Activated naive CD8-positive, alpha-beta T cell treated with anti-CD3 and anti-CD28 coated beads, Interleukin-2, amount 50 U/mL, for 16 hours (primary cell): ENCODE measurements around the gene FBXO31.

ENCODE experiments used
- DNase-seq: peaks from one replicate; pipeline ENCODE4 v3.0.0-alpha.2; 2020; ENCODE audit warnings: low read depth, low spot score

FBXO31 gene

DNA sequence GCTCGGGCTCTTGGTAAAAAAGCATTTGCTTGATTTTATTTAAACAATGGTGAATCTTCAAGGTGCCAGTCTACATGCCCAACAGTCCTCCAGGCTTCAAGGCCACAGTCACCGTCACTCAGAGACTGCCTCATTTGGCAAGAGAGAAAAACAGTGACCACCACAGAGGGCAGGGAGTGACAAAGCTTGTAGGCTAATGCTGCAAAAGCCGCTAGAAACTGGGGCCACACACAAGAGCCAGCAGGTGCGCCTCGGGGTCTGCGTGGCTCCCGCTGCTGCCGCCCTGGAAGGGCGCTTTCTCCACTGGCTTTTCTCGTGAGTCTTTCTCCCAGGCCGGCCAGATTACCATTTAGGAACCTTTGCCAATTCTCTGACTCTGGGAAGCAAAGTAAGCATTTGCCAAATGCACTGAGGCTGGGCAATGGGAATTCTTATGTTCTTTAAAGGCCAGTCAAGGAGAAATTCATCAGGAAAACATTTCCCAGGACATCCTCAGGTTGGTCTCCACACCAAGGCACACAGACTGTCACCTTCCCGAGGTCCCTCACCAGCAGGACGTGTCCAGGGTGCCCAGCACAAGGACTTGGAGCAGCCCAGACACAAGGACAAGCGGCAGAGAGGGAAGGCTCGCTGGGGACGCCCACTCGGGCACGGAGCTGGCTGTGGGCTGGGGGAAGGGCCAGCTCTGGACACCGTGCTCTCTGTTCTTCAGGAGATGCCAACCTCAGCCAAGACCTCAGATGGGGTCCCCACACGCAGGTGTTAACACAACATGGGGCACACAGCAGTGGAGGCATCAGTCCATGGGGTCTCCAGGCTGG, 53.9 kb downstream of the FBXO31 start:
- DNase-seq: no peak

GRCh38 chr16:87328846-87329245, 54.7 kb downstream of the FBXO31 start:
- no peak for DNase-seq

DNA sequence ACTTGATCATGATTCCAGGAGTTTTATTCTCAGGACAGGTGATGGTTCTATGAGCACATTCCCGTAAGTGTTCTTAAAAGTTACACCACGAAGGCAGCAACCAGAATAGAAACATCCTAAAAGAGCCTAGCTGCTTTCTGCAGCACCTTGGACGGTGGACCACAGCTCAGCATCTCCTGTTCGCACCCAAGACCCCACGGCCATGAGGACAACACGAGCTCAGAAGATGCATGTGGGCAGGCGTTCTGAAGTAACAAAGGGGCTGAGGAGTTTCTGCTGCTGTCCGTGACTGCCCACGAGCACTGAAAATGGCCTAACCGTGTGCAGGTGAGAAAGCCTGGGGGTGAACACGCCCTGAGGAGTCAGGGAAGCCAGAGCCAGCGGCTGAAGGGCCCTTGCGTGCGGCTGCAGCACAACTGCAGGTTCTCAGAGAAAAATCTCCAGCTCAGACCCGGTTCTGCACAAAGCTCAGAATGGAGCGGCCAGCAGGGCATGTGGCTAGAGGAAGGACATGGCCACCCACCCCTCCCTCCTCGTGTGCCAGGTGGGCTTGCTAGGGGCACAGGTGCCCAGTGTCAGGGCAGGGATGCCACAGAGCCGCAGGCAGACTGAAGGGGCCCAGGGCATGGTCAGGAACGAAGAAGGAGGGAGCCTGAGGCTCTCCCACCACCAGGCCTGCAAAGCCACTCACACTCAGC, 55.6 kb downstream of the FBXO31 start:
- DNase-seq: no peak

DNA sequence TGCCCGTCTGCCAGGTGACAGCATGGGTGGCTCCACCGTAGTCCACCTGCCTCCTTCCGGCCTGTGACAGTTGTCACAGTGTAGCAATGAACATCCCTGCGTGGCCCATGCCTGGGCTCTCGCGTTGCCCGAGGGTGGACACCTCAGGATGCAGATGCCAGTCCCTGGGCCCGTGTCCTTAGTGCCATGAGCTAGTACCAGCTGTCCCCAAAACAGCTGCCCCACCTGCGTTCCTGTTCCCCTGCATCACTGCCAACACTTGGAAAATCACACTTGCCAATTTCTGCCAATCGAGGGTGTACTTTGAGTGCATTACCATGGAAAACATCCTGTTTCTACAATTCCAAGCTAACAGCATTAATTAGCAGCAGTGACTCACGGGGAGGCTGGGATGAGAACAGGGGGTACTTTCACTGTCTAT, 57.4 kb downstream of the FBXO31 start:
- no peak for DNase-seq

DNA sequence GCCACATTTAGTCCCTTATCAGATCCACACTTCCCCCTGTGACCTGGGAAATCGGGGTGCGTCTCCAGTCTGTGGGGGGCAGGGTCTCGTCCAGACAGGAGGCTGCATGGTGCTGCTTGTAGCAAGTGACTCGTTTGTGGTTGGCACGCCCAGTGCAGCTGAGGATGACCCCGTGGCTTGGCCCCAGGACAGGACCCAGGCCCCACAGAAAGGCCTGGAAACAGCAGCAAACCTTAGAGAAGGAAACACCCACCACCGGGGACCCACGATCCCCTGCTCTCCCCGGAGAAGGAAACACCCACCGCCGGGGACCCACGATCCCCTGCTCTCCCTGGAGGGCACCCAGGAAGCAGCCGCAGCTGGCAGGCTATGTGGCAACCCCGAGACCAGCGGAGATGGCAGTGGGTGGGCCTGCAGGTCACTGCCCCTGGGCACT, 58.1 kb downstream of the FBXO31 start:
- no peak for DNase-seq

DNA sequence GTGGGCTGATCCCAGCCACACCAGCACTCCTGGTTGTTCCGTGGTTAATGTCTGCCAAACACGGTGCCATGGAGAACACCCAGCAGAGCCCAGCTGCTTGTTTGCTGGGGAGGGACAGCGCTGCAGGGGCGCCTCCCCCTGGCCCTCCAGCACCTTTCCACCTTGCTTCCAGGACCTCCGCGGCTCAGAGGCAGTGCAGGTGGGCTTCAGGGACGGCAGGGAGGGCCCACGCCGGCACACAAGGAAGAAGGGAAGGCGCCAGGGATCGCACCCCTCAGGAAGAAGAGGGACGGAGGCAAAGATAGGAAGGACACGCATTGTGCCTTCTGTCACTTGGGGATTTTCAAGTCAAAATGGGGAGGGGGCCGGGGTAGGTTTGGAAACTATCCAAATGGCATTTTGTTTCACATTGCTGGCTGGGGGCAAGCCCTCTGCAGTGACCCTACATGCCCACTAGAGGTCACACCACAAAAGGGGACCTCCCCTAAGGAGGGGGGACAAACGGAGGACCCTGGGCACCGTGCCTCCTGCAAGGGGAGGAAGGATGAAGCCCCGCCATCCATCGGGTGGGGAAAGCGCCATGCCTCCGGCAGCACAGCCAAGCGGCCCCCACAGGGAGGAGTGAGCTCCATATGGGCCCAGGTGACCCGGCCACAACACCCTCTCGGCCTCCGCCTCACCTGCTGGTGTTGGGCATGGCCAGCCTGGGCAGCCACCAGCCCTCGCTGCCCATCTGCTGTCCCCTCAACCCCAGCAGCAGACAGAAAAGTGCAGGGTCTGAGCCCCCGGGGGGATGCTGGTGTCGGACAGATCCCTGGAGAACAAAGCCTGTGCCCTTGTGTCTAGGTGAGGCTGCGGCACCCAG, 58.9 kb downstream of the FBXO31 start:
- no peak for DNase-seq

- DNase-seq: no peak
These were observed 59.7 kb downstream of the FBXO31 start for GRCh38 chr16:87323727-87324410.

DNA sequence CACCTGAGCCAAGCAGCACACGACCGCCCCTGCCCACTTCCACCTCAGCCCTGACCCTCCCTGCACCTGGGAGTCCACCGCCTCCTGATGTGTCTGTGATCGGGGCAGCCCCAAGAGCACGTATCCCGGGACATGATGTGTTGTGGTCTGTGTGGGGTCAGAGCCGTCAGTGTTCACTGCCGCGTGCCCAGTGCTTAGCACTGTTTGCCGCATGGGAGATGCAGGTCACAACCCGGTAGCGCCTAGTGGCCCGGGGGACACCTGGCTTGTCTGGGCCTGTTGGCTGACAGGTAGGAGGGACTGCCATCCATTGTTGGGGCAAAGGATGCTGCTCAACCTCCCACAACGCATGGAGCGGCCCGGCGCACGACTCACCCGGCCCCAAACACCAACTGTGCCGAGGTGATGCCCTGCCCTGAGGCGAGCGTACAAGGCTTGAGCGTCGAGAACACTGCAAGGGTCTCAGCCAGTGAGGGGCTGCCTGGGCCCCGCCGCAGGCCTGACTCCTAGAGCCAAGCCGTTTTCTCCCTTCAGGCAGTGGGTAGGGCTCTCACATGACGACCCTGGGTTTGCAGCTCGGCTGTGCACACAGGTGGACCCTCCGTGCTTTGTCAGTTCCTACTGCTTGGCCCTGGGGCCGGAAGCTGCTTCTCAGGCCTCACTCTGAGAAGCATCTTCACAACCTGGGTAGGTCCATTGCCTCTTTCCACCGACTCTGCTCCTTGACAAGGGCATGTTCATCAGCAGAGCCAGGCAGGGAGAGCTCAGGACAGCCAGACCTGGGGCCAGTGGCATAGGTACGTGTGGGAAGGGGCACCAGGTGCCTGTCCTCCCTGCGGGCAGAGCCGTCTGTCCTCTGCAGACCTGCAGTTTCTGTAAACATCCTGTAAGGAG, 60.5 kb downstream of the FBXO31 start:
- no peak for DNase-seq

GRCh38 chr16:87322360-87322759, 61.2 kb downstream of the FBXO31 start:
- DNase-seq: no peak

DNA sequence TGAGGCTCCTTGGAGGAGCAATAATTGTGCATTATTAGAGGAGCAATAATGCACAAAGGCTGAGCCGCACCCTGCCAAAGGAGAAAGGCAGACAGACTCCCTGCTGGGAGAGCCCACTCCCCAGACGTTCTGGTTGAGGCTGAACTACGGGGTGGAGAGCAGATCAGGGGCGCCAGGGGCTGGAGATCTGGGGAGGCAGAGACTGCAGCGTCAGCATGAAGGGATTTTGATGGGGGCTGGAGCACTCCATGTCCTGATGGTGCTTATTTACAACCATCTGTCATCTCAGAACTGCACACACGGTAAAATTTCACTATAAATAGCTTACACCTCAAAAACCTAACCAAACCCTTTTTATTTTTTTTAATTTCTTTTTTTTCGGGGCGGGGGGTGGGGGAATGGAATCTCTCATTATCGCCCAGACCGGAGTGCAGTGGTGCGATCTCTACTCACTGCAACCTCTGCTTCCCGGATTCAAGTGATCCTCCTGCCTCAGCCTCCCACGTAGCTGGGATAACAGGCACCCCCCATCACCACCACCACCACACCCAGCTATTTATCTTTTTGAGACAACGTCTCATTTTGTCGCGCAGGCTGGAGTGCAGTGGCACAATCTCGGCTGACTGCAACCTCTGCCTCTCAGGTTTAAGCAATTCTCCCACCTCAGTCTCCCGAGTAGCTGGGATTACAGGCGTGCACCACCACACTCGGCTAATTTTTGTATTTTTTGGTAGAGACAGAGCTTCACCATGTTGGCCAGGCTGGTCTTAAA, 62.1 kb downstream of the FBXO31 start:
- no peak for DNase-seq

GRCh38 chr16:87320510-87321227, 62.9 kb downstream of the FBXO31 start:
- DNase-seq: no peak

- no peak for DNase-seq
These were observed 63.5 kb downstream of the FBXO31 start for GRCh38 chr16:87319997-87320491.

DNA sequence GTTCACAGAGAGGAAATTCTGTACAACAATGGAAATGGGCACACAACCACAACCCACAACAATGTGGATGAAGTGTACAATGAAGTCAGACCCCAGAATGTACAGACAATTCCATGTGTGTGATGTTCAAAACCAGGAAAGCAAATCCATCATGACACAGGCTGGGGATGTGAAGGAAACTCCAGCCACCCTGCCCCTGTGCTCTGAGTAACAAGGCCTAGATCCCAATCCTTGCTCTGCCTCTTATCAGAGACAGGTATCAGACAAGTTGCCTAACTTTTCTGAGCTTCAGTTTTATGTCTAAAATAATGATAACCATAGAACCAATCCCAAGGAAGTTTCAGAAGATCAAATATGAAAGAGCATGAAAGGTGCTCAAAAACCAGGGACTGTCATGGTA, 64.6 kb downstream of the FBXO31 start:
- no peak for DNase-seq

- no peak for DNase-seq
These were observed 65.6 kb downstream of the FBXO31 start for GRCh38 chr16:87317750-87318644.

- peak; percentile 89 for DNase-seq
These were observed 66.4 kb downstream of the FBXO31 start, which contains the start of gene C16orf95 for GRCh38 chr16:87316923-87317749. Gene C16orf95, minus strand, starts transcription at chr16:87317392. Its CDS starts 150 bp downstream, at chr16:87317242.

GRCh38 chr16:87316450-87316922, 67.1 kb downstream of the FBXO31 start:
- no peak for DNase-seq

DNA sequence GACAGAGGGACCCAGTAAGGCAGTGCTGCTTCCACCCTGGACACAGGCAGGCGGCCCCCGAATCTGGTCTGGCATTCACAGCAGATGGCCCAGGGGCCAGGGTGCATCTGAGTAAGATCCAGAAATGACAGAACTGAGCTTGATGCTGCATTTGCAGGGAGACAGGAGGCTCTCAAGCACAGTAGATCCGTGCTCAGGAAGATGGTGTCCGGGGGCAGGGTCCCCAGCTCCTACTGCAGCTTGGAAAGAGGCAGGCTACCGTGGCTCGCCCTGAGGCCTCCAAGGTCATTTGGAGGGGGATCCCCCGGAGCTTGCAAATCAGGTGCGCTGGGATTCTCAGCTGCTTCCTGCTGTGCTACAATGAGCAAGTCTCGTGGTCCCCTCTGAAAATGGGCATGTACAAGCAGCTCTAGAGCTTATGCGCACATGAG, 68.6 kb downstream of the FBXO31 start:
- DNase-seq: no peak
